Fibroblast of skin of scalp (primary cell): ENCODE measurements around the gene POLN.

Source experiments
- DNase-seq: peaks from one replicate; pipeline ENCODE4 v3.0.0-alpha.2; 2013

Gene POLN

DNA sequence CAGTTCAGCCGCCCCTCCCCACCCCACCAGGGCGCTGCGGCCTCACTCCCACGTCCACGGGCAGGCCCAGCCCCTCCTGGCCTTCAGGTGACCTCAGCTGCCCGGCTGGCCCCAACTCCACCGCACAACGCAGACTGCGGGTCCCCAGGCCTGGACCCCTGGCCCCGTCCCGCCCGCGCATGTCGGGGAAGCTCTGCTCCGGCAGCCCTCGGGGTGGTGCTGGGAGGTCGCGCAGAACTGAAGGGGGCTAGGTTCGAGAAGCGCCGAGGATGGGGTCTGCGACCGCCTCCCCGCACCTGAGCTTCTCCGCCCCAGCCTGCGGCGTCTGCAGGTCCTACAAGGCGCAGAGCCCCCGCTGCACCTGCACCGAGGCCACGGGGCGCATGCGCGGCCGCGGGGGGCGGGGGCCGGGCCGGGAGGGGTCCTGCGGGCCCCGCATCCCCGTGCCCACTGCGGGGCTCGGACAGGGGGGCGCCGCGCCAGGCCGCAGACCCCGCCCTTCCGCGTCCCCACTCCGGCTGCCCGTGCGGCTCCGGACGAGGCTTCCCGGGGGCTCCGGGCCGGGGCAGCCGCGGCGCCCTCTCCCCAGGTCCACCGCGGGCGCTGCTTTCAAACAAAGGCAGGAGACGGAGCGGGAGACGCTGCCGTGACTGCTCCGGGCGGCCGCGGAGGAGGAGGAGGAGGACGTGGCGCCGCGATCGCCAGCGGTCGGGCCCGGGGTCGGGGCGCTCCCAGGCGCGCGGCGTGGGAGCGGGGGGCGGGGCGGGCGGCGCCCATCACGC, 183.5 kb downstream of the POLN start:
- no peak for DNase-seq

DNA sequence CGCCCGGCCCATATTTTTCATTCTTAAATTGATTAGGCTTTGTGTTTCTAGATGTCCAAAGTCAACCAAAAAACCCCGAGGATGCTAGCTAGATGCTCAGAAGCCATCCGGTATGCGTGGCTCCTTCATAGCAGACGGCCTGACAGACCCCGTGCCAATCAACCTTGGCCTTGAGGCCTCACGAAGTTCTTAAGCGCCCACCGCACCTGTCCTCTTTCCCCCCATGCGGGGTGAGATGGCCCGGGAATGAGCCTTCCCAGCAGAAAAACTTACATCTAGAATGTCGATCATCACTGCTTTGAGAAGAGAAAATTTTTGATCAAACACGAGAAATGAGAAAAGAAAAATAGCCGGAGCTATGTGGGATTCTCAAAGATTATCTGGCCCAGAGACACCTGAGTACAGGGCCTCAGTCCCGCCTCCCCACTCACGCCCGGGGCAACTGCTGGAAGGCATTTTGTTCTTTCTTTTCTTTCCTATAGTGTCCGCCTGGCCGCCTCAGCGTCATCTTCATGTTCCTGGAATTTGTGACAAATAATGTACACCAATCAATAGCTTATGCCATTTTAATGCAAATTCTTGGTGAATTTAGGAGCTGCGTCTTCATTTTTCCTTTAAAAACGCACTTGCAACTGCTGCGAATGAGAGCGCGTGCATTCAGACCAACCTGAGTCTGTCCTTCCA, 184.4 kb downstream of the POLN start:
- no peak for DNase-seq

DNA sequence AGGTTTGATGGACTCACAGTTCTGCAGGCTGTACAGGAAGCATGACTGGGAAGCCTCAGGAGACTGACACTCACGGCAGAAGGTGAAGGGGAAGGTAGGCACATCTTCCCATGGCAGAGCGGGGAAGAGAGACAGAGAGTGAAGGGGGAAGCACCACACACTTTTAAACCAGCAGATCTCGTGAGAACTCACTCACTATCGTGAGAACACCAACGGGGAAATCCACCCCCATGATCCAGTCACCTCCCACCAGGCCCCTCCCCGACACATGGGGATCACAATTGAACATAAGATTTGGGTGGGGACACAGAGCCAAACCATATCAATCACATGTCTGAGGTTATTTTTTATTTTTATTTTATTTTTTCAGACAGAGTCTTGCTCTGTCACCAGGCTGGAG, 187.7 kb downstream of the POLN start:
- DNase-seq, result no peak

DNA sequence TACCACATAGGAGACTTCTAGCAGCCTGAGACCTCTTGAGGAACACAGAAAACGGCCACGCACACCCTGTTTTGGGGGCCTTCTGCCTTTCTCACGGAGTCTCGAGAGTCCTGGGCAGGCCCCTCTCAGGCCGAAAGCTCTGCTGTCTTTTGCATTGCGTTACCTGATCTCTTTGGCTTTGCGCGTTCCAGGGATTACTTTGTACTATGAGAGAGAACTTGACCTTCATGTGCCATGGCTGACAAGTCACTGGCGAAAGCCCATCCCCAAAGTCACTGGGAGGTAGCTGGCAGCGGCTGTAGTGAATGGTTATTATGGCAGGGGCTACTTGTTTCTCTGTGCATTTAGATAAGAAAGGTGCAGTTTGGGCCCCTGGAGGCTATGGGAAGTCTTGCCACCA, 190.8 kb downstream of the POLN start:
- no peak for DNase-seq

DNA sequence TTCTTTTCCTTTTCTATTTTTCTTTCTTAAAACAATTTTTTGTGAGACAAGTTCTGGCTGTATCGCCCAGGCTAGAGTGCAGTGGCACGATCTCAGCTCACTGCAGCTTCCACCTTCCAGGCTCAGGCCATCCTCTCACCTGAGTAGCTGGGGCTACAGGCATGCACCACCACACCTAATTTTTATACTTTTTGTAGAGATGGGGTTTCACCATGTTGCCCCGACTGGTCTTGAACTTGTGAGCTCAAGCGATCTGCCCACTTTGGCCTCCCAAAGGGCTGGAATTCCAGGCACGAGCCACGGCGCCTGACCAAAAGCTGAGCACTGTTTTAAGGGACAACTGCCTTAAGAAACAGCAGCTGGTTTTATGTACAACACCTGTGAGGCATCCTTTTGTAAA, 192.1 kb downstream of the POLN start:
- DNase-seq, result no peak

DNA sequence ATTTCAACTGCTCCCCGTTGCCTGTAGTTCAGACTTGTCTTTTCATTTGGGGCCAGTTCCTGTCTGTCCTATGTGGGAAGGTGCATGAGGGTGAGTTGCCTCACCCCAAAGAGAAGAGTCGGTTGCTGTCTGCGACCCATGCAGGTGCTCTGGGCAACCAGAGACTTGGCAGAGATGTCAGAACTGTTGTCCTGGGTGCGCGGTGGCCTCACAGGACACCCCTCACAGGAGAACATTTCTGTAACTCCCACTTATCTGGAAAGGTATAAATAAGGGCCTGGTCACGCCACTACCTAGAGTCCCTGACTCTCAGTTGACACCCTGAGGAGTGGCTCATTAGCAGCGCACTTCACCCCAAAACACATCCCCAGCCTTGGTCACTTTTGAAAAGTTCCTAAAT, 192.5 kb downstream of the POLN start:
- DNase-seq, result no peak

DNA sequence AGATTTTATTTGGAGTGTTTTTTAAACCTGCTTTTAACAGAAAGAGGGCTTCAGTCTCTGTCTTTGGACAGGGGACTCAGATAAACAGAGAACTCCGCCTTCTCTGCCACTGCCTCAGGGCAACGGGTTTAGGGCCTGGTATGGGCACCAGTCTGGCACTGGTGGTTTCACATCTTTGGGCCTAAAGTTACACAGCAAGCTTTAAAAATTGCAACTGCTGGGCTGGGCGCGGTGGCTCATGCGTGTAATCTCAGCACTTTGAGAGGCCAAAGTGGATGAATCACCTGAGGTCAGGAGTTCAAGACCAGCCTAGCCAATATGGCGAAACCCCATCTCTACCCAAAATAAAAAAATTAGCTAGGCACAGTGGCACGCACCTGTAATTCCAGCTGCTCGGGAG, 193.1 kb downstream of the POLN start:
- DNase-seq, result no peak

DNA sequence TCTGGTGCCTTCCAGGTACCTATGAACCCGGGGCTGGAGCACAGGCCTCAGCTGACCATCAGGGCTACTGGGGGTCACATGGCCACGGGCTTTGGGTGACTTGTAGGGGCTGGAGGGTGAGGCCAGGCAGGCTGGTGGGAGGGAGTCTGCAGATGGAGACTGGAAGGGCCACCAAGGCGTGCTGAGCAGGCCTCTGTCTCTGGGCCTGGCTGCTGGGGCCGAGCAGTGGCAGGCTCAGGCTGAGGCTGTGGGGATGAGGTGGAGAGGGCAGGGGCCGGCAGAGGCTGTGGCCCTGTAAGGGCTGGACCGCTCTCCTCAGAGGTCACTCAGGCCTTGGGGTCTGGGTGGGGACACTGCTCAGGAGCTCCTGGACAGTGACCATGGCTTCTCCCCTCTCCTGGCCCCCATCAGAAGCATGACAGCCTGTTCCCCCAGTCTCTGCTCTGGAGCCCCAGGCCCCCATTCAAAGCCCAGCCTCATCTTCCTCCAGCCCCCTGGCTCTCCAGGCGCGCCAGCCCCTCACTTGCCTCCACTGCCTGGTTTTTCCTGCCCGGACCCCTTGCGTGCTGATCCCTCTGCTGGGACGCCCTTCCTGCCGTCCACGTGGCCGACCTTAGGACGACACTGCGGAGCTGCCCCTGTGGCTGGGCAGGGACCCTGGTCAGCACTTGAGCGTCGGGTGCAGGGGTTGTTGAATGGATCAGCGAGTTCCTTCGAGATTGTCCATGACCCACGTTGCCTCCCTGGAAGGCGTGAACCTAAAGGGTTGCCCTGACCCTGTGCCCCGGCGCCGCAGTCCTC, 193.9 kb downstream of the POLN start:
- no peak for DNase-seq

DNA sequence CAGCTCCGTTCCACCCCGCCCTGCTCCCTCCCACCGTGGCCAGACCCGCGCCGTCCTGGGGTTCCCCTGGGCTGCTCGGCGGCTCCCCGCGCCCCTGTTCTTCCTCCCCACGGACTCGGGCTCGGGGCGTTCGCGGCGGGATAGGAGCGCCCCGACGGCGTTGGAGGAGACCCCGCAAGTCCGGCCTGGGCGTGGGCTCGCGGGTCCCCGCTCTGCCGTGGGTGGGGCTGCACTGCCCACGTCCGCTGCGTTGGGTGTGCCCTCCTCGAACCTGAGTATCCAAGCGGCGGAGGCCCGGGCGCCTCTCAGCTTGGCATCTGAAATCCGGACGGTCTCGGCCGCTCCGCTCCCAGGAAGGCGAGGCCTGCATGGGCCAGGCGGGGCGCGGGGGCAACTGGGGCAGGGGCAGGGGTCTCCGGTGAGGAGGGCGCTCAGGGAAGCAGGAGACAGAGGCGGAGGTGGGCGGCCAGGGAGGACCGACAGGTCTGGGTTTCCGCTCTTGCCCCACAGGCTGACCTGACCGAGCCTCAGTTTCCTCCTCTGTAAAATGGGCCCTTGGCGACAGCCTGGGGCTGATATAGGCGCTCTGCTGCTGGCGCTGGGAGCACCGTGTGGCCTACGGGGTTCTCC, 194.8 kb downstream of the POLN start:
- DNase-seq, result no peak

DNA sequence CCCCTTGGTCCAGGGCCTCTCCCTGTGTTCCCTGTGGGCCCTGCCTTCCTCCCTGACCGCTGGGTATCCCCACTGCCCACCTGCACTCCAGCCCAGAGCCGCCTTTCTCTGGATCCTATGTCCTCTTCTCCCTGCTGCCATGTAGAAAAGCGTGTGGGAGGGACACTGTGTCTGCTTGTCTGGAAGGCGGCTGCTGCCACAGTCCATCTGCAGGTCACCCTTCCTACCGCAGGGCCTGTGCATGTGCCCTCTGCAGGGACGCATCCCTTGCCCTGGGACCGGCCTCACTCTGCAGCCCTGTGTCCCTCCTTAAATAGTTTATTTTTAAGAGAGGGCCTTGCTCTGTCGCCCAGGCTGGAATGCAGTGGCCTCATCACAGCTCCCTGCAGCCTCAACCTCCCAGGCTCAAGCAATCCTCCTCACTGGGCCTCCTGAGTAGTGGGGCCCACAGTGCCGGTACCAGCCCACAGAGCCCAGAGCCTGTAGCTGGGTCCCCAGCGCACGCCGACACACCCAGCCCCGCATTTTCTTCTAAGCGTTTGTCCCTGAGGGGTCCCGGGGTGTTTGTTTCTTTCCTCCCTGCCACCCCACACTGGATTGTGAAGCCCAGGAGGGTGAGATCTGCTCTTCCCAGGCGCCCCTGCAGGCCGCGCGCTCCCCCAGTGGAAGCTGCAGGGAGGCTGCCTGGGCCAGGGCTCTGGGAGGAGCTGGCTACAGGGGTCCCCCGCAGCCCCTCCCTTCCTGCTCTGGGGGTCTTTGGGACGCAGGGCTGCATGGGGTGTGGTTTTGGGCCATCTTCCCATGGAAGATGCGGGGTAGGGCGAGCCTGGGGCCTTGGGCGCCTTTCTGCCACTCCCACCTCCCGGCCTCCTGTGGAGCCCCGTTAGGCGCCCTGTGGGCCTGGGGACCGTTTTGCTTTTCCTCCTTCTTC, 195.6 kb downstream of the POLN start:
- no peak for DNase-seq

DNA sequence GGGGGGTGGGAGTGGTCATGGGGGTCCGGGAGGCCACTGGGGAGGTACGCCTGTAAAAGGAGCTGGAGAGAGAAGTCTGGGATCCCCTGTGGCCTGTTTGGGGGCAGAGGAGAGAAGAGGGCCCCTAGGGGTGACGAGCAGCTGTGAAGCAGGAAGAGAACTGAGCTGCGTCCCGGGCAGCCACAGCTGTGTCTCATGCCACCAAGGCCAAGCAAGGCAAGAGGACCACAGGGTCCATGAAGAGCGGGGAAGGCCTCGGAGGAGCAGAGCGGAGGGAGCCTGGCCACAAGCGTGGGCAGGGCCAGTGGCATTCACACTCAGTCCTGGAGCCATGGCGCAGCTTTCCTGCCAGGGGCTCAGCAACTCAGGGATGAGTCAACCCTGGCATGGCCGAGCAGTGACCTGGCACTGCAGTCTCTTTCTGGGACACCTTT, 196.4 kb downstream of the POLN start:
- DNase-seq, result no peak

DNA sequence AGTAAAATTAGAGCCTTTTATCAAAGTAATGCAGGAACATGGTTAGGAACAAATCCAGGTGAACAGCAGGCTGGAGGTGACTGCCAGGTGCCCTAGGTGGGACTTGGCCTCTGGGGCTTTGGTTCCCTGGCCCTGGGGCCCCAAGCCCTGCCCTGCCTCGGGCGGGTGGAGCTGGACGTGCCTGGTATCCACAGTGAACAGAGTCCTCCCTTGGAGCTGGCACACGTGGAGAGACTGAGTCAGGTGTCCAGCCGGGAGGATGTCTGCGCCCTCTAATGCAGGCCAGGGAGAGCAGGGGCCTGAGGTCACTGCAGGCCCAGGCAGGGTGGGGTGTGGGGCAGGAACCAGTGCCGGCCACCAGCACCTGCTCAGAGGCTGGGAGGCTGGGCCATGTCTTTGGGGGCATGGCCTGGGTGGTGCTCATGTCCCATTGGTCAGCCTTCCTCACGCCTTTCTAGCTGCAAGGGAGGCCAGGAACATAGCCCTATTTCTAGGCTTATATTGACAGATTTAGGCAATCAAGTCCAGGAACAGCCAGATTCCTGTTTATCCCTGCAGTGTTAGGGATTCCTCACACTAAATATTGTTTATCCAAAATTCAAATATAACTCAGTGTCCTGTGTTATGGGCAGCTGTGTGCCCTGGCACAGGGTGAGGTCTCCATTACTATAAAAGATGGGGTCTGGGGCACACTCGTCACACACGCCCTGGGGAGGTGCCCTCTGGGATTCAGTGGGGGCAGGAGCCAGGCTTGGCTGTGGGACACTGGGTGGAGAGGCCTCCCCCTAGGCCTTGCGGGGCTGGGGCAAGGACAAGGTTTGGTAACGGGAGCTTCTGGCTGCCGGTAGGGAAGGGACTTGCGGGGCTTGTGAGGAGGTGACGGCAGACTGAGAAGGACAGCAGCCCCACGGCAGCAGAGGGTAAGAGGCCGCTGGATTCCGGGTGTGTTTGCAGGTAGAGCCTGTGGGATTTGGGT, 197.1 kb downstream of the POLN start:
- no peak for DNase-seq

DNA sequence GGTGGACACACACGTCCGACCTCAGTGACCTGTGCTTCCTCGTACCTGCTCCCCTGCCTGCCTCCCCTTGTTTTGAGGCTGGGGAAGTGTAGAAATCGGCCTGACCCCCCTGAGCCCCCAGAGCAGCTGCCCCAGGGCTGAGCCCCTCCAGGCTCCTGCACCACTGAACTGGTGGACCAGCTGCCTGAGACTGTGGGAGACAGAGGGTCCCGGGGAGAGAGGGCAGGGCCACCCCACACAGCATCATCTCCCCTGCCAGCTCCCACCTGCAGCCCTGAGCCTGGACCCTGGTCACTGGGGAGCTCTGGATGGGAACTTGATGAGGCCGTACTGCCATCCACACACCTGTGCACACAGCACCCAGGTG, 197.8 kb downstream of the POLN start:
- DNase-seq, result no peak

DNA sequence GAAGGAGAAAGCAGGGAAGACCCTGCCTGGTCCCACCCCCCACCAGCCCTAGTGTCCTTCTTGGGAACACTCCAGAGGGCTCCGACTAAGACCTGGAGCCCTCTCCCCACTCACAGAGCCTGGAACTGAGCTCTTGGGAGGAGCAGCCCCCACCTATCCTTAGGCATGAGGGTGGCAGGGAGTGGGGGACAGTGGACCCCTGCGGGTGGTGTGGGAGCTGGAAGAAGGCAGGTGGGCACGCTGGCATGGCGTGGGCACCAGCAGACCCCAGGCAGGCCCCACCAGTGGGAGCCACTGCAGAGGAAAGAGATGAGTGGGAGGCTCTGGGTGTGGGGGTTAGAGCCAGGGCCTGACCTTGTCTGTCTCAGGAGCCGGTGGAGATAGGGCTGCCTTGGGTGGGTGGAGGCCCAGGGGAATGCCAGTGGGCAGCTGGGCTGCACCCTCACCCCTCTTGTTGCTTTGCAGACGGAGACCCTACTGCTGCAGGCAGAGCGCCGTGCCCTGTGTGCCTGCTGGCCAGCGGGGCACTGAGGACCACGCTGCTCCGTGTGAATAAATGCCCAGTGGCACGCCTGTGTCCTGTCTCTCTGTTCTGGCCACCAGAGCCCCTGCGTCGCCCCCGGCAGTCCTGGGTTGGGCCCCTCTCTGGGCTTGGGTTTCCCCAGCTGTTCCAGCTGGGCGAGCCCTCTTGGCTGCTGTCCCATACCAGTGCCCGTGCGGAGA, 198.4 kb downstream of the POLN start:
- no peak for DNase-seq

DNA sequence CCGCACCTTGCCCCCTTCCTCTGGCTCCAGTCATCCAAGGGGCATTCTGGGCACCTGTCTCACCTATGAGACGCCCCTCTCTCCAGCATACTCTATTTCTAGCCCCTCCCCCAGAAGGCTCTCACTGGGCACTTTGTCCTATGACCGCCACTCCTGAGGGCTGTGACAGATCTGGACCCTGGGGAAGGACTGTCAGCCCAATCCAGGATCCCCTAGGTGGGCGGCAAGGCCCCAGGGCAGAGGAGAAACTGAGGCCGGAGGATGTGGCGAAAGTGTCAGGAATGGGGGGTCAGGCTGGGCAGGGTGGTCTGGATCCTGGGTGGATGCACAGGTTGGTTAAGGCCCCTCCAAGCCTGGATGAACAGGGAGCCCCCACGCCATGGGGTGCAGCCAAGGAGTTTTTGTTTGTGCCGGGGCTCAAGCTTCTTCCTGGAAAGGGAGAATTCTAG, 198.9 kb downstream of the POLN start:
- DNase-seq, result no peak

DNA sequence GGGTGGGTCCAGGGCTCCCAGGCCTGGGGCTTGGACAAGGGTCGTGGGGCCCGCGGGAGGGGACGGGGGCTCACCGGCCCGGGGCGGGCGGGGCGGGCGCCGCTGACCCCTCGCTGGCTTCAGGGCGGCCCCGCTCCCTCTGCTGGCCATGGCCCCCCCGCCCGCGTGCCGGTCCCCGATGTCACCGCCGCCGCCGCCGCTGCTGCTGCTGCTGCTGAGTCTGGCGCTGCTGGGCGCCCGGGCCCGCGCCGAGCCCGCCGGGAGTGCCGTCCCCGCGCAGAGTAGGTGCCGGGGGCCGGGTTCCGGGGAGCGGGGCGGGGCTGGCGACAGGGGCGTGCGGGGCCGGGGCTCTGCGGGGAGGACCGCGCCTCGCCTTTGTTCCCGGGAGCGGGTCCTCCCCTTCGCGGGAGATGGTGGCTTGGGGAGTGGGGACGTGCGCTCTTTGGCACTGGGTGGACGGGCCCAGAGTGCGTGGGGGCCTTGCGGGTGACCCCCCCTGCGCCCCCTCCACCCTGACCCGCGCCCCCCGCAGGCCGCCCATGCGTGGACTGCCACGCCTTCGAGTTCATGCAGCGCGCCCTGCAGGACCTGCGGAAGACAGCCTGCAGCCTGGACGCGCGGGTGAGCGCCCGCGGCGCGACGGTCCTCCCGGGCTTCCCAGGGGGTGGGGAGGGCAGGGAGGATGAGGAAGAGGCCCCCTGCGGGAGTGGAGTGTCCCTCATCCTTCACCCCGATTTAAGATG, 199.5 kb downstream of the POLN start:
- no peak for DNase-seq

DNA sequence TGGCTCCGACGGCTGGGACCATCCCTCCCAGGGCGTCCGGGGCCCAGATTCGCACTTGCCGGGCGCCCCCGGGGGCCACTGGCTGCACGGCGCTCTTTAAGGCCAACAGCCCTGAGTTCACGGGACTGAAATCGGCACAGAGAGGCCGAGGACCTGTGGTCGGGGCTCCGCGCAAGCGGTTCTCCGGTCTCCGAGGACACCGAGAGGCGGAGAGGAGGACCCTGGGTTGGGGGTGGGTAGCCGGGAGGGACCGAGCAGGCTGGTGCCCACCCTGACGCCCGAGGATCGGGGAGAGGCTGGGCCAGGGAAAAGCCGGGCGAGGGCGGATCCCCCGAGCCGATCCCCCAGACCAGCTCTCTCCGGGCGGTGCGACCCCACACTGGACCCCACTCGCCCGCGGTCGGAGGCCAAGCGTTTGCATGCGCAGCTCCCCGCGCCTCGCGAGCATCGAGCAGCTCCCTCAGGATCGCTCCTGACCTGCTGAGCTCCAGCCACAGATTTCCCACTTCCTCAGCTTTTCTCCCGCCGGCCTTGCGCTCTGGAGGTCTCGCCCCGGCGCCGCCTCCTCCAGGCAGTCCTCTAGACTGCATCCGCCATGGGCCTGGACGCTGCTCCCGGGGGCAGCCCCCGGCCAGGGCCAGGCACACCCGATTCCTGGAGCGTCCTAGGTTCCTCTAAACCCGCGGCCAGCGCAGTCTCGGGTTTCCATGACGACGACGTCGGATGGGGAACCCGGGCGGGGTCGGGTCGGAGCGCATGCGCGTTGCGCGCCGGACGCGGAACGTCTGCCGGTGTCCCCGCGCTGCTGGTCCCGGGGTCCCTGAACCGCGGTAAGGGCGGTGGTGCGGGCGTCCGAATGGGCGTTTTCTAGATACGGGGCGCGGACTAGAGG, 200.4 kb downstream of the POLN start:
- DNase-seq, result peak; percentile 73
